ES-I3 (cell line): ENCODE results near the gene SALL3.
A peak's percentile ranks its signal among the peaks of the same experiment; 100 is the strongest.

Experiments used
- H3K36me3 ChIP-seq: 2 replicates; pipeline ENCODE4 v1.6.1; 2013; ENCODE audit warnings: mild to moderate bottlenecking, low read length, control low read depth, moderate library complexity; ENCODE audit not compliant: insufficient read depth
- H3K4me1 ChIP-seq: 2 replicates; pipeline ENCODE4 v1.6.1; 2013; ENCODE audit warnings: mild to moderate bottlenecking, control low read depth, low read length; ENCODE audit not compliant: insufficient read depth
- H3K9ac ChIP-seq: 2 replicates; pipeline ENCODE4 v1.6.1; 2013; ENCODE audit warnings: low read depth, mild to moderate bottlenecking, low read length, moderate library complexity
- H3K9me3 ChIP-seq: 2 replicates; pipeline ENCODE4 v1.6.1; 2013; ENCODE audit warnings: mild to moderate bottlenecking, low read length, moderate library complexity; ENCODE audit not compliant: control insufficient read depth, insufficient read depth

SALL3 gene

GRCh38 chr18:78980777-78981380 is 1.3 kb downstream of the SALL3 start:
- no peaks in the 10 kb centered on the region for H3K9me3 ChIP-seq
- peaks cover 12% of the 10 kb centered on the region for H3K4me1 ChIP-seq
- H3K36me3 ChIP-seq, result no peaks in the 10 kb centered on the region
- peak overlapping the region; percentile 86 for H3K9ac ChIP-seq

- Histone ChIP-seq H3K36me3 (no peaks in the 10 kb centered on the region), H3K4me1 (peaks cover 16% of the 10 kb centered on the region), H3K9ac (peak overlapping the region; percentile 86), H3K9me3 (no peaks in the 10 kb centered on the region)
Measured at GRCh38 chr18:78981394-78981831, 1.8 kb downstream of the SALL3 start.

DNA sequence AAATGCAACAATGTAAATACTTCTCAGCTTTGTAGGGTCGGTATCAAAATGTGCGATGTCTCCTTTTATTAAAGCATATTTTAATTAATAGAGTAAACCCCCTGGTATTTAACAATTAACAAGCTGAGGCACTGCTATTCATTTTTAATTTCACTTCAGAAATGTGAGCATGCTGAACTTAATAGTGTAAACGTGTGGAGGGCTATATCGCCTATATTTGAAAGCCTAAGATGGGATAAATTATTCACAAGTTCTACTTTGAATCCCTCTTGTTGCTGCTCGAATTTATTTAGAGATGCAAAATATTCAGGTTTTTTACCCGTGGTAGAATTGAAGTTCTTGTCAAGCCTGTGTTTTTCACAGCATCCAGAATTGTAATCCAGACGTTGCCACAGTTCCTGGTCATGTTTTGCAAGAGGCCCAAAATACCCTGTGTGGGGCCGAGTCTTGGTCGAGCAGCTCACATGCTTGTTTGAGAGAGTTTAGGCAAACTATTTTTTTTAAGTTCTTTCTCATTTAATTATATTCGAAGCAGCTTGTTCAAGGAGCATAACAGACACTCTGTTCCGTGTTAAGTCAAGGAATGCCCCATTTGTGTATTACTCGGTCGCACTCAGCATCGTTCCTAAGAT is 2.5 kb downstream of the SALL3 start:
- peak overlapping the region; percentile 86 for H3K9ac ChIP-seq

DNA sequence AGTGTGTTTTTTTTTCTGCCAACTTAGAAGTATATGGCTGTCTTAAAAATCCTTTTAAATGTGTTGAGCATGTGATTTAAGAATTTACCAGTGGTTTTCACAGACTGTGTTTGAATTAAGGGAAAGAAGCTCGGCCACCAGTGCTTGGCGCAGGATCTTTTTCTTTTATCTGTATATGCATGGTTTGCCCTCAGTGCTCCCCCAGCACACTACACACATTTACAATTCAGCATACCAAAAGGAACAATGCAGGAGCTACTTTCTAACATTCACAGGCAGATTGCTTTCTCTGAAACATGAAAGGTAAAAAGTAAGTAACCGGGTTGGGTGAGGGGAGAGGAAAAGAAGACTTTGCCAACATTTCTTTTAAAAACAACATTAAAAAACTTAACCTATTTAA is 3.9 kb downstream of the SALL3 start:
- H3K4me1 ChIP-seq, result peaks cover 29% of the 10 kb centered on the region
- no peaks in the 10 kb centered on the region for H3K9me3 ChIP-seq
- H3K36me3 ChIP-seq, result no peaks in the 10 kb centered on the region
- H3K9ac ChIP-seq, result peak overlapping the region; percentile 32

More for the DNA sequence above, 2.5 kb downstream of the SALL3 start:
- Histone ChIP-seq H3K4me1 (peaks cover 20% of the 10 kb centered on the region), H3K36me3 (no peaks in the 10 kb centered on the region), H3K9me3 (no peaks in the 10 kb centered on the region)

- peaks cover 44% of the 10 kb centered on the region for H3K4me1 ChIP-seq
- no peaks in the 10 kb centered on the region for H3K36me3 ChIP-seq
- peak overlapping the region; percentile 44 for H3K9ac ChIP-seq
- H3K9me3 ChIP-seq, result no peaks in the 10 kb centered on the region
Measured at GRCh38 chr18:78984941-78985784, 5.5 kb downstream of the SALL3 start.

GRCh38 chr18:78986018-78986481 is 6.4 kb downstream of the SALL3 start:
- no peaks in the 10 kb centered on the region for H3K9me3 ChIP-seq
- peaks cover 53% of the 10 kb centered on the region for H3K4me1 ChIP-seq
- peaks cover 2% of the 10 kb centered on the region; the same call in 1 of the 2 replicates for H3K36me3 ChIP-seq
- peak overlapping the region; percentile 44; the same call in 1 of the 2 replicates for H3K9ac ChIP-seq

DNA sequence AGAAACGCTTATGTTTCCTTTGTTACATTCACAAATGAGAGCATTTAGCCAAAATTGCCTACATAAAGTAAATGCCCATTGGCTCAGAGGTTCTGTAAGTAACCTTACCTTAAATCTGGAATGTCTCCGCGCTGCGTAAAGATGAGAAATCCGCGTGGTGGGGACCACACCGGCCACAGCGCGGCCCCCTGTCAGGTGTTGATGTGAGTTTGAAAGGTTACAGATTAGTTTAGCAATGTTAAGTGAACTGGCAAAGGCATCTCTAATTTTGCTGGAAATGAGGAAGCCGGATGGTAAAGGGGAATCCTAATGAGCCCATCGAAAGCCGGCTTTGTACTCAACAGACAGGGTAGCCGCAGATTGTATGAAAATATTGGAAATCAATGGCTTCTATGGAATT is 11.8 kb downstream of the SALL3 start:
- Histone ChIP-seq H3K36me3 (peaks cover 12% of the 10 kb centered on the region), H3K4me1 (peaks cover 37% of the 10 kb centered on the region), H3K9me3 (no peaks in the 10 kb centered on the region), H3K9ac (no peak overlapping the region)

GRCh38 chr18:78992041-78993011 is 12.7 kb downstream of the SALL3 start:
- H3K9me3 ChIP-seq, result no peaks in the 10 kb centered on the region
- H3K36me3 ChIP-seq, result peaks cover 17% of the 10 kb centered on the region
- H3K9ac ChIP-seq, result no peak overlapping the region
- peaks cover 34% of the 10 kb centered on the region for H3K4me1 ChIP-seq

DNA sequence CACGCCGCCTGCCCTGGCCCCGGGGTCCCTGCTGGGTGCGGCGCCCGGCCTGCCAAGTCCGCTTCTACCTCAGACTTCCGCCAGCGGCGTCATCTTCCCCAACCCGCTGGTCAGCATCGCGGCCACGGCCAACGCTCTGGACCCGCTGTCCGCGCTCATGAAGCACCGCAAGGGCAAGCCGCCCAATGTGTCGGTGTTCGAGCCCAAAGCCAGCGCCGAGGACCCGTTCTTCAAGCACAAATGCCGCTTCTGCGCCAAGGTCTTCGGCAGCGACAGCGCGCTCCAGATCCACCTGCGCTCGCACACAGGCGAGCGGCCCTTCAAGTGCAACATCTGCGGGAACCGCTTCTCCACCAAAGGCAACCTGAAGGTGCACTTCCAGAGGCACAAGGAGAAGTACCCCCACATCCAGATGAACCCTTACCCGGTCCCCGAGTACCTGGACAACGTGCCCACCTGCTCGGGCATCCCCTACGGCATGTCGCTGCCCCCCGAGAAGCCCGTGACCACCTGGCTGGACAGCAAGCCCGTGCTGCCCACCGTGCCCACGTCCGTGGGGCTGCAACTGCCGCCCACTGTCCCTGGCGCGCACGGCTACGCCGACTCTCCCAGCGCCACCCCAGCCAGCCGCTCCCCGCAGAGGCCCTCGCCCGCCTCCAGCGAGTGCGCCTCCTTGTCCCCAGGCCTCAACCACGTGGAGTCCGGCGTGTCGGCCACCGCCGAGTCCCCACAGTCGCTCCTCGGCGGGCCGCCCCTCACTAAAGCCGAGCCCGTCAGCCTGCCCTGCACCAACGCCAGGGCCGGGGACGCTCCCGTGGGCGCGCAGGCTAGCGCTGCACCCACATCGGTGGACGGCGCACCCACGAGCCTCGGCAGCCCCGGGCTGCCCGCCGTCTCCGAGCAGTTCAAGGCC is 13.7 kb downstream of the SALL3 start:
- H3K9me3 ChIP-seq, result no peaks in the 10 kb centered on the region
- H3K36me3 ChIP-seq, result peaks cover 17% of the 10 kb centered on the region
- H3K4me1 ChIP-seq, result peaks cover 27% of the 10 kb centered on the region
- H3K9ac ChIP-seq, result no peak overlapping the region

DNA sequence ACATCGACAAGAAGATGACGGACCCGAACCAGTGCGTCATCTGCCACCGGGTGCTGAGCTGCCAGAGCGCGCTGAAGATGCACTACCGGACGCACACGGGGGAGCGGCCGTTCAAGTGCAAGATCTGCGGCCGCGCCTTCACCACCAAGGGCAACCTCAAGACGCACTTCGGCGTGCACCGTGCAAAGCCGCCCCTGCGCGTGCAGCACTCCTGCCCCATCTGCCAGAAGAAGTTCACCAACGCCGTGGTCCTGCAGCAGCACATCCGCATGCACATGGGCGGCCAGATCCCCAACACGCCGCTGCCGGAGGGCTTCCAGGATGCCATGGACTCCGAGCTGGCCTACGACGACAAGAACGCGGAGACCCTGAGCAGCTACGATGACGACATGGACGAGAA is 14.4 kb downstream of the SALL3 start:
- no peak overlapping the region for H3K9ac ChIP-seq

GRCh38 chr18:78994531-78994930 is 14.9 kb downstream of the SALL3 start:
- Histone ChIP-seq H3K36me3 (peaks cover 25% of the 10 kb centered on the region), H3K9me3 (no peaks in the 10 kb centered on the region), H3K9ac (no peak overlapping the region), H3K4me1 (peaks cover 15% of the 10 kb centered on the region)

More for the DNA sequence above, 14.4 kb downstream of the SALL3 start:
- H3K4me1 ChIP-seq, result peaks cover 20% of the 10 kb centered on the region
- H3K36me3 ChIP-seq, result peaks cover 21% of the 10 kb centered on the region
- no peaks in the 10 kb centered on the region for H3K9me3 ChIP-seq

- peaks cover 25% of the 10 kb centered on the region for H3K36me3 ChIP-seq
- H3K9ac ChIP-seq, result no peak overlapping the region
- H3K9me3 ChIP-seq, result no peaks in the 10 kb centered on the region
- H3K4me1 ChIP-seq, result peaks cover 11% of the 10 kb centered on the region
Measured at GRCh38 chr18:78994977-78995582, 15.5 kb downstream of the SALL3 start.
